NCI-H2081 treated with DMSO at 0.1 percent for 48 hours (cell line): ENCODE measurements around the gene KHSRP.

ENCODE experiments used
- DNase-seq: peaks from one replicate; lab custom pipeline; 2025; lab: John Stamatoyannopoulos, UW

Gene KHSRP

DNA sequence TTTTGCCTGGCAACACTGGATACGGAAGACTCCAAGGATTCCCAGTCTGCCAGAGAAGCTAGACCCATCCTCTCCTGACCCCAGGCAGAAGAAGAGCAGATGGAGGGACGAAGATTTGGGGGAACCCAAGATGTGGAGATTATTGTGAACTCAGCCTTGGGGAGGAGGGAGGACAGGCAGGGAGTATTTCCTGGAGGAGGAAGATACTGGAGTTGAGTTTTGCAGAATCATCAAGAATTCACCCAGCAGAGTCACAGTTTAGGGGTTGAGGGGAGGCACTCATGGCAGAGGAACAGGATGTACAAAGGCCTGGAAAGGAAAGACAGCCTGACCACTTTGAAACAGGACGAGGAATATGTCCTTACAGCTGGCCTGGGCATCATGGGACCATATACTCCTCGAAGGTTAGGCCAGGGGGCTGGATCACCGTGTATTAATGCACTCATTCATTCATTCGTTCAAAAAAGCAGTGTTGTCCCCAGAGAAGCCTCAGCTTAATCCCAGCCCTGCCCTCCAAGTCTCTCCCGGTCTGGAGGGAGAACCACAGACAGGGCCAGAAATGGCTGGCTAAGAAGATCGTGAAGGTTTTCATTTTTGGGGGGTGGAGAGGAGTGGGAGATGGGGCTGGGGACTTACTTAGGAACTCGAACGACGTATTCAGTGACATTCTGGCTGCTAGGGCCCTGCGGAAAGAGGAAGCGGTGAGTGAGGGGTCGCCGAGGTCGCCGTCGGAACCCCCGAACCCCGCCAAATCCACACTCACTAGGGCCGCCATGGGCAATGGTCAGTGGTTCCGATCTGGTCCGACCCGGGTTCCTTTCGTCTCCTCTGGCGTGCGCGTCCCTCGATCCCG, 32.2 kb downstream of the KHSRP start:
- DNase-seq = no peak

DNA sequence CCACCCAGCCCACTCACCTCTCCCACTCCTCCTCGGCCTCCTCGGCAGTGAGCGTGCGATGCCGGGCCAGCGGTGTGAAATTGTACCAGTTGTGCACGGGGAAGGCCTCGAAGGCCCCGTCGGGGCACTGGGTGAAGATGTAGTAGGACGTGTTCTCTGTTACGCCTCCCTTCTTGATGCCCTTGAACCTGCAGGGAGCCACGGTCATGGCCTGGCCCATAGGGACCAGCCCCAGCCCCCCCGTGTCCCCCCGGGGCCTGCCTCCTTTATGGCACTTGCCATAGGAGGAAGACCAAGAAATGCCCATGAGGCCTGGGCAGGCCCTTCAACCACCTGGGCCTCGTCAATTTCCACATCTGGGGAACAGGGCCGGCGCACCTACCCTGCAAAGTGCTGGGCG, 37.2 kb downstream of the KHSRP start:
- no peak for DNase-seq

DNA sequence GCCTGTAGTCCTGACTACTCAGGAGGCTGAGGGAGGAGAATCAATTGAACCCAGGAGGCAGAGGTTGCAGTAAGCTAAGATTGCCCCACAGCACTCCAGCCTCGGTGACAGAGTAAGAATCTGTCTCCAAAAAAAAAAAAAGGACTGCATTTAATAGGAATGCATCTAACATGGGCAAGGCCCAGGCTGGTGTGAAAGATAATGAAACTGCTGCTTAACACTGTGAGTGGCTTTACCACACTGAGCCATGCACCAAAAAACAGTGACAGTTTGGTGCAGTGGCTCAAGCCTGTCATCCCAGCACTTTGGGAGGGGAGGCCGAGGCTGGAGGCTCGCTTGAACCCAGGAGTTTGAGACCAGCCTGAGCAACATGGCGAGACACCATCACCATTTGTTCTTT, 40.2 kb downstream of the KHSRP start:
- DNase-seq = no peak

DNA sequence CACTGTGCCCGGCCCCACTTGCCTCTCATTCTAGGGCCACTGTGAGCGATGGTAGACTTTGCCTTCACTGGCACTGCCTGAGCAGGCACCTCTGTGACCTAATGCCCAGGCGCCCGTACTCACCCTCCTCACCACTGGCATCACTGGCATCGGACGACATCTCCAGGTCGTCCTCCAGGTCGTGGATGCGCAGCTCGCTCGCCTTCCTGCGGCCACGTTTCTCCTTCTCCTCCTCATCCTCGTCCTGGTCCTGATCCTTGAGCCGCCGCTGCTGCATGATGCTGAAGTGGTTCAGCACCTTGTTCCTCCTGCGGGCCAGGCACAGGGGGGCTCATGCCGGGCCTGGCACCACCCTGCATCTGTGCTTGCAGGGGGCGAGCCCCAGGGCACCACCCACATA, 41.4 kb downstream of the KHSRP start:
- no peak for DNase-seq

DNA sequence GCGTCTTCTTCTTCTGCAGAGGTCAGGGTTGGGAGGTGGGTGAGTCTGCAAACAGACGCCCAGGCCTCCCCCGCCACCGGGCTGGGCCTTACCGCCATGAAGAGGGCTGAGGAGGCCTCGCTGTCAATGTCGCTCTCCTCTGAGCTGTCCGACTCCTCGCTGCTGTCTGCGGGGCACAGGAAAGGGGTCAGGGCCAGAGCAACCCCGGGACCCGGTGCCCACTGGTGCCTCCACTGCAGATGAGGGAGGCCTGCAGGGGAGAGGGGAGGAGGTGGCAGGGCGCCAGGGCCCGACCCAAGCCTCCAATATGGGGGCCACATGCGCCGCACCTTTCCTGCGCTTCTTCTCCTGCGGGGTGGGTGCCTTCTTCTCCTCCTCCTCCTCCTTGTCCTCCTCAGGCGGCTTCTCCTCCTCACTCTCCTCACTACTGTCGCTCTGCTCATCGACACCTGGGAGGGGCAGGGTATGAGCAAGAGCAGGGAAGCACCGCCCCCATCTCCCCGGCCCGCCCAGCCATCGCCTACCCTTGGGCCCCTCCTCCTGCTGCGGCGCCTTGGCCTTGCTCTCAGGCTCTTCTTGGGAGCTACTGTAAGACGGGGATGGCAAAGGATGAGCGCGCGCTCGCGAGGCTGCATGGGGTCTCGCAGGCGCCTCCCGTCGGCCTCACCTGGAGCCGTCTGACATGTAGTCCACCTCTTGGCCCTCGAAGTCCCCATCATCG, 43.4 kb downstream of the KHSRP start:
- no peak for DNase-seq

DNA sequence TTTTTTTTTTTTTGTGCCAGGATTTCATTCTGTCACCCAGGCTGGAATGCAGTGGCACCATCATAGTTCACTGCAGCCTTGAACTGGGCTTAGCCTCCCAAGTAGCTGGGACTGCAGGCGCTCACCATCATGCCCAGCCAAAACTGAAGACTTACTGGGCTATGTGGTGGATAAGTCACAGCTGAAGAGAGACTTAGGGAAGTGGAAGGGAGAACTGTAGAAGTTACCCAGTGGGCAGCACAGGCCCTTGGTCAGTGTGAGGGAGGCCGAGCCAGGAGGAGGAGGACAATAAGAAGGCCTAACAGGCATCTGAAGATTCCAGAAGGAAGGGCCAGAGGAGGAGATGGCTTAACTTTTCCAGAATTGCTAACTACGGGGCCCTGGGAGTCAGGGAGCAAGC, 44.9 kb downstream of the KHSRP start:
- no peak for DNase-seq

DNA sequence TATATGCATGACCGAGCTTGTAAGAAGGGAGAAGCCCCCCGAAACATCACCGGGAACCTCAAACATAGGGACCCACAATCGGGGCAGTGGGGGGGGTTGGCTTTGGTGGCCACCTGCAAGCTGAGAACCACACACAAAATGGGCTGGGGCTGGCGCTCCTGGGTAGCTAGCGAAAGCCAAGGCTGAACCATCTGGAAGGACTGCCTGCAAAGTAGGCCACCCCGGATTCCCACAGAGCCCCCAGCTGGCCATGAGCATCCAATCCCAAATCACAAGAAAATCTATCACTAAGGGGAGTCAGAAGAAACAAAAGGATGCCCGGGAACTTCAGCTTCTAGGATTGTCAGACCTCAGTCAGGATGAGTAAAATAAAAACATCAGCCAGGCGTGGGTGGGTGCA, 46.1 kb downstream of the KHSRP start:
- no peak for DNase-seq

DNA sequence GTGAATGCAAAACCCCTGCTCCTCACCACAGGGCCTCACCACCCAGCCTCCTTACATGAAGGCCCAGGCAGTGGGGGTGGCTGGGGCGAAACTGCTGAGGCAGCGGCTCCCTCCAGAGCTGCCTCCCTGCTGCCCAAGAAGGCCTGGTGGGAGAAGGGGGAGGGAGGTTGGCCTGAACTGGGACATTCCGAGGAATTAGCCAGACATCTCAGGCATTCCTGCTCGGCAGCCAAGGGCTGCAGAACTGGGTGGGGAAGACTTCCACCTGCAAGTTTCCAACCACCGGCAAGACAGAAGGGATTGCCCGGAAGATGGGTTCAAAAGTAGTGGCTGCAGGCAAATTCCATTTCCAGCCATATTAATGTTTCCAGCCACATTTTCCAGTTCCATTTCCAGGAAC, 46.6 kb downstream of the KHSRP start:
- no peak for DNase-seq

DNA sequence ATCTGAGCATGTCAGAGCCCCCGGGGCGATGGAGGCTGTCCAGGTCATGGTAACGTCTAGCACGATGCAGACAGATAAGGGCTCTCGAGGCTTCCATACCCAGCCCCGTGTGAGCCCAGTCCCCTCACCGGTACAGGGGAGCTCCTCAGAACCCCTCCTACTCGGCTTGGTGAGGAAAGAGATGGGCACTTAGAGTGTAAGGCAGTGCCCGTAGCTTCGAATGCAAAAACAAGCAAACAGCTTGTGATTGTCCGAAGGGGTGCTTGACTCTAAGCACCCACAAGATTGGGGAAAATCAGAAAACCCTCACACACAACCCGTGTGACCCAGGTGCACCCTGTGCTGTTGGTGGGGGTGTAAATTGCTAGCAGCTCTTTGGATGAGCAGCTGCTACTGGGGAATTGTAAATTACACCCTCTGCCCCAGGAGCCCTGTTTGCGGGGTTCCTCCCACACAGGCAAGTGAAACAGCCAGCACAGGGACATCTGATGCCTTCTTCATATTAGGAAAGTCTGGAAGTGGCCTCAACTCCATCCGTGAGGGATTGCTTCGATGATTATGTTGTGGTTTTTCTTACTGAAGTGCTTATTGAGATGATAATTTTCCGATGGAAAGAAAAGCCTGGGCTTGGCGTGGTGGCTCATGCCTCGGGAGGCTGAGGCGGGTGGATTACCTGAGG, 48.0 kb downstream of the KHSRP start:
- DNase-seq = no peak

DNA sequence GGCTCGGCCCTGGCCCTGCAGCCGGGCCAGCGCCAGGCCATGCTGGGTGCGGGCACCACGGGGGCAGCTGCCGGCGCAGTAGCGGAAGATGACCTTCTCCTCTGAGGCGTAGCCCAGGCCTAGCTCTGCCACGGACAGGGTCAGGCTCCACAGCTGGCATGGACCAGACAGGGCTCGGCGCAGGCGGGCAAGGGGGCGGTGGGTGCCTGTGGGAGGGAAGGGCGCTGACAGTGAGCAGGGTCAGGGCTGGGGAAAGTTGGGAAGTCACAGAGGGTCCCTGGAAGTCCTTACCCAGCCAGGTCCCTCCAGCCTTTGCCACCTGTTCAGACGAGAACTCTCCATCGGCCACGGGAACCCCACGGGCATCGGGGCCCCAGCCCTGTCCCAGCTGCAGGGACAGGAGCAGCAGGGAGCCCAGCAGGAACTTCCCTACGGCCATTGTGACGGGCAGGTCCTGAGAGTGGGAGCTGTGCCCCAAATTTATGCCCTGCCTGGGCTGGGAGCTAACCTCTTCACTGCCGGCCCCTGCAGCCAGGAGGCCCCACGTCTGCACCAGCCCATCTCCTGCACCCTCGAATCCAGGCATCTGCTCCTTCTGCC, 49.1 kb downstream of the KHSRP start, which contains the start of gene PSPN:
Gene PSPN (minus strand): TSS at position 523 of the 600 bp plus-strand sequence. CDS start 84 bp downstream, at position 439.
- DNase-seq = no peak

DNA sequence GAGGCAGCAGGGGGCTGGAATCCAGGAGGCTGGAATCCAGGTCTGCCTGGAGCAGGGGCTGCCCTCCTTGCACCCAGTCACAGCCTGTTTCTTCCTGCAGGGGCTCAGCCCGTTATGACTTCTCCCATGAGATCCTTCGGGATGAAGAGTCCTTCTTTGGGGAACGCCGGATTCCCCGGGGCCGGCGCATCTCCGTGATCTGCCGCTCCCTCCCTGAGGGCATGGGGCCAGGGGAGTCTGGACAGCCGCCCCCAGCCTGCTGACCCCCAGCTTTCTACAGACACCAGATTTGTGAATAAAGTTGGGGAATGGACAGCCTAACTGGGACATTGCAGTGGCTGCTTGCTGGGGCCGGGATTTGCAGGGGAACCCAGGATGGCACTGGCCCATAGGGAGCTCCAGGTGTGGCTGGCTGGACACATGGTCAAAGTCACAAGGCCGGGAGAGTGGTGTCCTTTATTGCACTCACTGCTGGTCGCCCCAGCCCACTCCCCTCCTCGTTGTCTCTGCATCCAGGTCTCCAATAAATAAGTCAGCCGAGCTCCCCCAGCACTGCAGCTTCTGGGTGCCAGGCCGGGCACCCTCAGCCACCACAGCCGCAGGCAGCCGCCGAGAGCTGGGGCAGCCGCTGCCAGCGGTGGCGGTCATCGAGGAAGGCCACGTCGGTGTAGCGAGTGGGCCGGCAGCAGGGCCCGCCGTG, 49.8 kb downstream of the KHSRP start:
- no peak for DNase-seq

DNA sequence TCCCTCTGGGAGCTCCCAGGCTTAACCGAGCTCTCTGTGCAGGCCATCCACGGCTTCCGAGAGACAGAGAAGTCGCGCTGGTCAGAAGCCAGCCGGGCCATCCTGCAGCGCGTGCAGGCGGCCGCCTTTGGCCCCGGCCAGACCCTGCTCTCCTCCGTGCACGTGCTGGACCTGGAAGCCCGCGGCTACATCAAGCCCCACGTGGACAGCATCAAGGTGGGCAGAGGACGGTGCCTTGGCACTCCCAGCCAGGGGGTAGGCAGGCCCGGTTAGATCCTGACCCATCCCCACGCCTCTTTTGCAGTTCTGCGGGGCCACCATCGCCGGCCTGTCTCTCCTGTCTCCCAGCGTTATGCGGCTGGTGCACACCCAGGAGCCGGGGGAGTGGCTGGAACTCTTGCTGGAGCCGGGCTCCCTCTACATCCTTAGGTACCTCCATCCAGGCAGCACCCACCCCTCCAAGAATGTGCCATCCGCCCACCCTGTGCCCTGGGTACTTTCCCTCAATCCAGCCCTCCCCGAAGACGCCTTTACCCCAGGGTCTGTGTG, 50.4 kb downstream of the KHSRP start:
- DNase-seq = no peak

DNA sequence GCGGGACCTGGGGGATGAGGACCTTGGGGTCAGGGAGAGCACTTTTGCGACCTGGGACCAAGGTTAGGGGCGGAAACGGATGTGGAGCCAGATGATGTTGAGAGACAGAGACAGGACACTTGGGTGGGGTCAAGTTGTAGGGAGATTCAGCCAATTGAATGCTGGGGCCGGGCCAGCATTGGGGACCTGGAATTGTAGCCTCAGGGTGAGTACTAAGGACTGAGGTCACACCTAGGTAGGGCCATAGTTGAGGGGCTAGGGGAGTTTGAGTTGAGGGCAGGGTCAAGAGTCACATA, 50.9 kb downstream of the KHSRP start:
- no peak for DNase-seq

DNA sequence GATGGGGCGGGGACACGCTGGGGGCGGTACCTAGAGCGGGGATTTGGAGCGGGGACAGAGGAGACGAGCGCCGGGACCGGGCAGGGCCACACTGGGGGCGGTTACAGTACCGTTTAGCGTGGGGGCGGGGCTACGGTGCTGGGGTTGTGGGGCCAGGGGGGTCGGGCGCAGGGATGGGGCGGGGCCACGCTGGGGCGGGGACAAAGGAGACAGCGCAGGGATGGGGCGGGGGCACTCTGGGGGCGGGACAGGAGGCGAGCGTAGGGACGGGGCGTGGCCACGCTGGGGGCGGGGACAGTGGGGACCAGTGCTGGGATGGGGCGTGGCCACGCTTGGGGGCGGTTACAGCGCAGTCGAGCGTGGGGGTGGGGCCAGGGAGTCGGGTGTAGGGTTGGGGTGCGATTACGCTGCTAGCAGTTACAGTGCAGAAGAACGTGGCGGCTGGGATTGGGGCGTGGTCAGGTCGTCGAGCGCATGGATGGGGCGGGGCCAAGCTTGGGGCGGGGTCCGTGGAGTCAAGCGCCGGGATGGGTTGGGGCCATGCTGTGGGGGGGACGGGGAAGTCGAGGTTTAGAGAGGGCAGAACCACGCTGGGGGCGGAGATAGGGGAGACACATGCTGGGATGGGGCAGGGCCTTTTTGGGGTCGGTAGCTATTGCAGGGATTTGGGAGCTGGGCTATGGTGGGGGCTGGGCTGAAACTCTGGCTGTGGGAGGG, 51.4 kb downstream of the KHSRP start:
- peak; percentile 68 for DNase-seq

DNA sequence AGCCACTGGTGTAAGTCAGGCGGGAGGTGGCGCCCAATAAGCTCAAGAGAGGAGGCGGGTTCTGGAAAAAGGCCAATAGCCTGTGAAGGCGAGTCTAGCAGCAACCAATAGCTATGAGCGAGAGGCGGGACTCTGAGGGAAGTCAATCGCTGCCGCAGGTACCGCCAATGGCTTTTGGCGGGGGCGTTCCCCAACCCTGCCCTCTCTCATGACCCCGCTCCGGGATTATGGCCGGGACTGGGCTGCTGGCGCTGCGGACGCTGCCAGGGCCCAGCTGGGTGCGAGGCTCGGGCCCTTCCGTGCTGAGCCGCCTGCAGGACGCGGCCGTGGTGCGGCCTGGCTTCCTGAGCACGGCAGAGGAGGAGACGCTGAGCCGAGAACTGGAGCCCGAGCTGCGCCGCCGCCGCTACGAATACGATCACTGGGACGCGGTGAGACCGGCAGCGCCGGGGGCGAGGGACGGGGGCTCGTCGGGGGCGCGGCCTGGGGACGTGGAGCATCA, 52.0 kb downstream of the KHSRP start, which contains the start of gene ALKBH7:
Gene ALKBH7 (plus strand): TSS at position 201 of the 502 bp plus-strand sequence. CDS start 27 bp downstream, at position 228.
- peak; percentile 98 for DNase-seq

DNA sequence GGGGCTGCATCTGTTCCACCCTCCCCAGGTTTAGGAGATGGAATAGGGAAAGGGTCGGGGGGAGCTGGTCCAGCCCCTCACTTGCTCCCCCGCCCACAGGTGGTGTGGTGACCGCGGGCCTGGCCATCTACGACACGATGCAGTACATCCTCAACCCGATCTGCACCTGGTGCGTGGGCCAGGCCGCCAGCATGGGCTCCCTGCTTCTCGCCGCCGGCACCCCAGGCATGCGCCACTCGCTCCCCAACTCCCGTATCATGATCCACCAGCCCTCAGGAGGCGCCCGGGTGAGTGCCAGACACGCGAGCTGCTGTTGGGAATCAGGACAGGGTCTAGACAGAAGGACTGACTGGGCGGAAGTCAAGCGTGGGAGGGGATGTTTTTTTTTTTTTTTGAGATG, 60.3 kb downstream of the KHSRP start:
- DNase-seq = no peak
